ENCODE results near the gene CTNNA2.

Gene CTNNA2

DNA sequence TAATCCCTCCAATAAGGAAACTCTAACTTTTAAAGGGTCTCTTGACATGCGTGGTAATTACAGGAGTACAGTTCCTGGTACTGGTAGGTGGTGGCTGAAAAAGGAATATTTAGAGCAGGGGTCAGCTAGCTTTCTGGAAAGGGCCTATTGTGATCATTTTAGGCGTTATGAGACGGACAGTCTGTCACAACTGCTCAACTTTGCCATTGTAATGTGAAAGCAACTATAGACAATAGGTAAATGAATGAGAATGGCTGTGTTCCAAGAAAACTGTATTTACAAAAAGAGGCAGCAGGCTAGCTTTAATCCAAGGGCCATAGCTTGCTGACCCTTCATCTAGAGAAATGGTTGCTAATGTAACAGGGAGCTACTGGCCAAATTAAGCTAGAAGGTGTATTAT lies 969.4 kb downstream of the CTNNA2 start:
- no peak for DNase-seq (ENCODE audit: low read depth in 2 of 2)

DNA sequence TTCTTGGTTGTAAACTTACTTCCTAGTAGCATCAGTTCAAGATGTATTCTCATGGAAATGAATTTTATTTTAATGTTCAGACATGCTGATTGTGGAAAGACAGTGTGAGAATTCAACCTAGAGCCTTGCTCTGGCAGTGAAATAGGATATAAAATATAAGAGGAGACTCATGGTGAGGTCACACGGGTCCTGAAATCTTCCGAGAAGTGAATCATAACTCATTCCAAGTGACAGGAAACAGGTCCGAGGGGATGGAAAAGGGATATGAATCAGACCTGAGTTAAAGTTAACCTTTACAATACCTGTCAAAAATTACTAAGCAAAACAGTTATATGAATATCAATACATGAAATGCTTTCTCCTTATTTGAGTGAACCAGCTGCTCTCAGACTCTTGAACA lies 976.9 kb downstream of the CTNNA2 start:
- no peak for DNase-seq (ENCODE audit: low read depth in 2 of 2)

DNA sequence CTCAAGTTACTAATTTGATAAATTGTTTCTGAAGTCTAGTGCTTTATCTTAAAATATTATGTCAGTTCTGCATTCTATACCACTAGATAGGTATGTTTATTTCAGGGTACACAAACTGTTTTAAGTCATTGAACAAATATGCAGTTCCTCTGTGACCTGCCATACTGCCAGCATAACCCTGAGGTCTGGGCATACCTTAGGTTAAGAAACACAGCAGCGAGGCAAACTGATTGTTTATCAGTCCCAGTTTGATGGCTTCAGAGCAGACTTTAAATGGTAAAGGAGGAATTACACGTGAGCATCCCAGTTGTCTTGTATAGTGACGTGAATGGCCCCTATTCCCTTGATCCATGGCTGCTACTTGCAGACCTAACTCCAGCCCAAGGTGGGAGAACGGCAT lies 978.1 kb downstream of the CTNNA2 start:
- DNase-seq (ENCODE audit: low read depth in 2 of 2): no peak

DNA sequence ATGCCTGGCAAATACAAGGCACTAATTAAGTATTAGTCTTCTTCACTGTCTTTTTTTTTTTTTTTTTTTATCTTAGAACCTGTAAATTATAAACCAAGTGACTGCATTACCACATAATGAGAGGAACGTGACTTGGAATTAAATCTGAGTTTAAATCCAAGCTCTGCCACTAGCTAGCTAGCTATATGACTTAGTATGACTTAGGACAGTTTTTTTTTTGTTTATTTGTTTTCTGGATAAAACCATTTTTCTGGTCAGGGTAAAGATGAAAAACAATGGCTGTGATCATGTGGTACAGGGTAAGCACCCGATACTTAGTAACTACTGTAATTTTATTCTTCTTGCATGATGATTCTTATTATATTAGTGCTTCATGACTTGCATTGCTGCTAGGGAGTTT lies 983.5 kb downstream of the CTNNA2 start:
- no peak for DNase-seq (ENCODE audit: low read depth in 2 of 2)

DNA sequence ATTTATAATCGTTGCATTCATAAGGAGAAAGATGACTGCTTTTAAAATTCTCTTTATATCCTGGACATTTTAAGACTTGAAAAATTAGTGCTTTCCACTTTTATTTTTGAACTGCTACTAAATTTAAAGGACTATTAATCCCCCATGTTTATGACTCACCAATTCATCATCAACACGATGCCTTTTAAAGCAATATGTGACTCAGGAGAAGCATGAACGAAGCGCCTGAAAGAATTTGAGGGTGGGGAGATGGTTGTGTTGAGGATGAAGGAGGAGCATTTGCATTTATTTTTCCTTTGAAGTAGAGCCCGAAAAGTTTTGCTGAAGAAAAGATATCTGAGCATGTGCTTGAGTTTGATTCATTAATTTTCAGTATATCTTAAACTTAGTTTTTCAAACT lies 983.9 kb downstream of the CTNNA2 start:
- no peak for DNase-seq (ENCODE audit: low read depth in 2 of 2)

DNA sequence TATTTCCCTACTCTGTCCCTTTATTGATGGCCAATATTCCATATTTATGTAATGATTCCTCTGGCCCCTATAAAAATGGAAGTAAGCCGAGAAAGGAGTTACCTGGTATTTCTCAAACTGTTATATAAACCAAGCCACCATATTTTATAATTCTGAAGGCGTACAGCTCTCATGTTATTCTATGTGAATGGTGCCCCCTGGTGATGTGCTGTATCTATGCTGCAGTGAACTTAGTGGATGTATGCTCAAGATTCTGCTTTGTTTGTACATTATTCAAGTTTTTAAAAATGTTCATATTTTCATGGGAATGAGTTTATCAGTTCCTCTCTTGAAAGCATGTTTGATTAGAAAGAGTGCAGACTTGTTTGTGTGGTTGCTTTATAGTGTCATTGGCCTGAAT lies 986.2 kb downstream of the CTNNA2 start:
- no peak for DNase-seq (ENCODE audit: low read depth in 2 of 2)

DNA sequence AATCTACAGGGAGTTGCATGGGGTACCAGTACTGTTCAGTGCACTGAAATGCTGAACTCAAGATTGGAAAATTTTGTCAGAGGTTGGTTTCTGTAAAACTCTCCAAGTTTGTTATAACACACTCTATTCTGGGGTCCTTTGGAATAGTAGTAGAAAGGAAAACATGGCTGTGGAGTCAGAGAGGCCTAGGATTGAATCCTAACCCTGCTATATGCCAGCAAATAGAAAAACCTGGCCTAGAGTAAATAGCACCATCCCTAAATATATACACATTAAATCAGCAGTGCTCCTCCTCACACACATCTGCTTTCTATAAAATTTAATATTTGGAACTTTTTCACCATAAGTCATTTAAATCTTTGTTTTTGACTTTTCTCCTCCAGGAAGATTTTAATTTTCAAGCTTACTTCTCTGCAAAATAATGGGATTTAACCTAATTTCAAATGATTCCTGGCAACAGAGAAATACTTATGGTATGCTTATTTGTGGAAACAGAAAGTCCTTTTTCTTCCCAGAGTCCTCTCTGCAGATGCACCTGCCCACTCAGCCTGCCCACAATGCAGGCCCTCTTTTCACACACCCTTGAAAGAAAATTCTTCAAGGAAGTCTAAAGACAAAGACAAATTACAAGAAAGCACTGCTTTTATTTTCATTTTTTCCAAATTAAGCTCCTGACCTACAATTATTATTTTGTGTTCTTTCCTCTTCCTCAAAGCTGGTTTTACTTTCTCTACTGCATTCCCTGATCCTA lies 989.2 kb downstream of the CTNNA2 start:
- DNase-seq (ENCODE audit: low read depth in 2 of 2): no peak

DNA sequence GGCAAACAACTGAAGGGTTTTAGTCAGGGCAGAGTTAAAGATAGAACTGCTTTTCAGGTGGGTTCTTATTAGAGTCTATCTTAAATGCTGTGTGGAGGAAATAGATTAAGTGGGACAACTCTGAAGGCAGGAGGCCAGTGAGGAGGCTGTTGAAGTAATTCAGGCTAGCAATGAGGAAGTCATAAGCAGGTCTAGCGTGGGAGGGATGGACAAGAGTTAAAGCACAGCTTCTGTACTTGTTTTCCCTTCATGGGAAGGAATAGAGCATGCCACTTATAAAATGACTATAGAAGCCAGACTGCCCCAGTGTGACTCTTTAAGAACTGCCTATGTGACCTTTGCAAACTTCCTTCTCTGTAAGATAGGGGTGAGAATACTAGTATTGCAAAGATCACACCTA lies 993.7 kb downstream of the CTNNA2 start:
- DNase-seq (ENCODE audit: low read depth in 2 of 2): no peak

DNA sequence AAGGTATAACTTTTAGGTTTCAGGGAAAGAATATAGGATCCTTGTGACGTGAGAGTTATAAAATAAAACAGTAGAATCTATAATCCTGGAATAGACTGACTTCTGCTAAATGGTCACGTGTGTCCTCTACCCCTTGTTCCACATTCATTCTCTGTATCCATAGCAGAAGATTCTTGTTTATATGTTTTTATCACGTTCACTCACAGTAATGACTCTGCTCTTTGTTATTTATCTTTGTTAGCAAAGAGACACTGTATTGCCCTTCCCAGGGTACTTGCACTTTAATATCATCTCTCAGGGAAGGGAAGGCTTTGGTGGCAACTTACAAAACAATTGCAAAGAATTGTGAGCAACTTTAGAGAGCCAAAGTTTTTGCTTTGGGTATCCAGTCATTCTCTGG lies 997.9 kb downstream of the CTNNA2 start:
- DNase-seq (ENCODE audit: low read depth in 2 of 2): no peak

DNA sequence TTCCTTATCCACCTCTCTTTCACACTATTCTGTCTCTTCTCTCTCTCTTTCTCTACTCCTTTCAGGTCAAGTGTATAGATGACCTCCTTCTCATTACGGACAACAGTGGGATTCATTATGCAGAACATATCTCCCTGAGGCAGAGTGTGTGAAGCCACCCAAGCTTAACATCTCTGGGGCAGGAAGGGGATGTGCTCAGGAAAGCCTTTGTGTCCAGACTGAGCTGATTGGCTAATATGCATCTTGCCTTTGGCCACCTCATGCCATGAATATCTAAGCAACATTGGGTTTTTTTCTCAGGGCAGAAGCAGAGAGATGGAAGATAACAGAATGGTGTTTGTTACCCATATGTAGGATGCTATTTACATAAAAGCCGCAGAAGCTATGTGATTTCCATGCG lies 1003.1 kb downstream of the CTNNA2 start:
- no peak for DNase-seq (ENCODE audit: low read depth in 2 of 2)

DNA sequence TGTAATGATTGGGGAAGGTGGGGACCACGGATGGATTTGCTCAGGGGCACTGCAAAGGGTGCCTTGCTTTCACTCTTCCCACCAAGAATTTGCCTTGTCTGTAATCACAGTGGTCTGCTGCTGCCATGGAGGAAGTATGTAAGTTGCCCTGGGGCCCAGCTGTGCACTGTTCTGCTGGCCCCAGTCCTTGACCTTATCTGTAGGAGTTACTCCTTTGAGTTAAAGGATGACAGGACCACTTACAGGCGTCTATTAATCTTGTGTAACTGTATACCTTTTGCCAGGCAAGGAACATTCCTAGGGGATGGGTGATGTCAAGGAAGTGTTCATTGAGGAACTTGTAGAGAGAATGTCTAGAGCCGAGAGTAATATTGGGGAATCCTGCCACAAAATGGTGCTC lies 1004.5 kb downstream of the CTNNA2 start:
- no peak for DNase-seq (ENCODE audit: low read depth in 2 of 2)

DNA sequence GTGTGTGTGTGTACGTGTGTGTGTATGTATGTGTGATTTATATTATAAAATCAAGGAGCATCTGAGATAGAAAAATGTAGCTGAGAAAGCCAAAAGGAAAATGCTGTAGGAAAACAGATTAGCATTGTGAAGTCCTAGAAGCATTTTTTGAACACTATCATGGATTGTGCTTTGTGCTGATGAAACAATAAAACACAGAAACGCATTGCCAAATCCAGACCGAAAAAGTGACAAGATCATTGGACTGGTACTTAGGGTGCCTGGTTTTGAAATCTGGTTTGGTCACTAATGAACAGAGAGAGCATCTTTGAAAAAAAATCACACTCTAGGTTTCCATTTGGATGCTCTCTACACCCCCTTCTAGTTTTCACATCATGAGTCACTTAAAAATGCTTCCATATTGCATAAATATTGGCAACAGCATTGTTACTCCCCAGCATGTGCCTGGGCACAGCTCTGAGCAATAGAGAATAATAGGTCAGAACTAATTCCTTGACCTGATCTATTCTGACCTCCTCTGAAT lies 1006.3 kb downstream of the CTNNA2 start:
- no peak for DNase-seq (ENCODE audit: low read depth in 2 of 2)

DNA sequence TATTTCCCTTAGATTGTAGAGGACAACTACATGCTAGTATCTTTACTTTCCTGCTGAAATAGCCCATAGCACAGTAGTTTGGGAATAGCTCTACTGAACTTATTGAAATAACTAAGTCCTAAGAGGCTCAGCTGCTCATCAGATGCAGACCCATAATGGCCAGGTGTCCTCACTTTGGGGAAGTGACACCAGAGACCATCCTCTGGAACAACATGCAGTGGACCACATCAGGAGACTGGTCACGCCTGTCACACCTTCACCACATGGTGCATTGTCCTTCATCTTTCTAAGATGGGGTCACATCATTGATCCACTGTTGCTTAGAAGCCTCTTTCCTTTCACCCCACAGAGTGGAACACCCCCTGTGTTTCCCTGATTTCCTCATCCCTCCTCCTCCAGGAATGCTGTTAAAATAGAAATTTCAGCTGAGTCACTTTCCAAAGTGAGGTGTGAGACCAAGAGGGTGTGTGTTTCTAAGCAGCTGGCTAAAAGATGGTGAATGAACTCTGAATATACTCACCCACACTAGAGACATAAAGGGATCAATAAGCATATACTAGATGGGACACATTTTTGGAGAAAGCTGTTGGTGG lies 1006.9 kb downstream of the CTNNA2 start:
- no peak for DNase-seq (ENCODE audit: low read depth in 2 of 2)

DNA sequence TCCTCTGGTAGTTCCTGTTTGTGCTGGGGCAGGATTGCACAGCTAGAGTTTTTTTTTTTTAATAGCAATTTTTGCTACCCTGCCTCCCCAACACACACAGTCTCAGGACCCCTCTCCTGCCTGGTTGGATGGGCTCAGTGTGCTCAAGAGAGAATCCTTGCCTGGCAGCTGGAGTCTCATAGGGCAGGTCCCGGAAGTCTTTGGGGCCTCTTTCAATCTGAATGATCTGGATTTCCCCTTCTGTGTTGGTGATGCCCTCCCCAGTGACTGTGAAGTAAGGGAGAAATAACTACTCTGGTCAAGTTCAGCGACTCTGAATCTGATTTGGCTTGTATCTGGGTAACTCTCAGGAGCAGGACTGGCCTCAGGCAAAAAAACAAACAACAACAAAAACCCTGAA lies 1012.3 kb downstream of the CTNNA2 start:
- no peak for DNase-seq (ENCODE audit: low read depth in 2 of 2)

DNA sequence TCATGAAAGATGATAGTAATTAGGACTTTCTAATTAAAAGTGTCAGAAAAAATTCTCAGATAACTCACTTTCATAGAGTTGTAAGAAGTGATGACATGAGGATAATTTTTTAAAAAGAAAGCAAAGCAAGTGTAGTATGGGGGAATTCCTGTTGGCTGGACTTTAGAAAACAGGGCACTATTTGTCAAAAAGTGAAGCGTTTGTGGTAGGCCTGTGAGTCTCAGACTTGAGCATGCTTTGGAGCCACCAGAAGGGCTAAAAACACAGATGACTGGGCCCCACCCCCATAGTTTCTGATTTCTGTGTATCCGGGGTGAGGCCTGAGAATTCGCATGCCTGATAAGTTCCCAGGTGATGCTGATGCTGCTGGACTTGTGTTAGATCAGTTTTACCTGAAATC lies 1014.3 kb downstream of the CTNNA2 start:
- DNase-seq (ENCODE audit: low read depth in 2 of 2): no peak

DNA sequence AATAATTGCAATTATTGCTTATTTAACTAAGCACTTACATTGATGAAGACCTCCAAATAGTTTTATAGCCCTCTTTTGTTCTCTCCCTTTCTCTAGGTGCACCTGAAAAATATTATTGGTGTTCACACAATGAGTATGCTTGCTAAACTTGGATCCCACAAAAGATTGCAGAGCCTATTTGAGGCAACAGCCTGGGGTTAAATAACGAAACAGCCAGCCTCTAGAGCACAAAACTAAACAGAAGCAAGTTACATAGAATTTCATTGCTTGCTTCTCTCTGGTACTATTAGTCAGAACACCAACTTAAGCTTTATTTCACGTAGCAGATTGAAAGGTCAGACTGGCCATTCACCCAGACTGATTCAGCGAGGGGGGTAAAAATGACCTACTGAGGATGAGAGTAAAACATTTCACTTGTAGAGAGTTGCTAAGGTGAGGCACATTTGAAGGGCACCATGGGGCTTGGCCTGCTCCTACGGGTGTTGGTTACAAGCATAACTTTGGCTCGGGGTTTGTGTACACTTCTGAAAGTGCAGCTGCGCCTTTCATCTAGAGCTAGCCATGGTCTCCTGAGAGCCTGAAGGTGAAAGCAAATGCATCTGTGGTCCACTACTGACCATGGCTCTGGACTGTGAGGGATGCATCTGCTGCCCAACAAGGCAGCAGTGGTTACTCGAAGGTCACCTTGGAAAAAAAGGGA lies 1016.8 kb downstream of the CTNNA2 start:
- DNase-seq (ENCODE audit: low read depth in 2 of 2): no peak

DNA sequence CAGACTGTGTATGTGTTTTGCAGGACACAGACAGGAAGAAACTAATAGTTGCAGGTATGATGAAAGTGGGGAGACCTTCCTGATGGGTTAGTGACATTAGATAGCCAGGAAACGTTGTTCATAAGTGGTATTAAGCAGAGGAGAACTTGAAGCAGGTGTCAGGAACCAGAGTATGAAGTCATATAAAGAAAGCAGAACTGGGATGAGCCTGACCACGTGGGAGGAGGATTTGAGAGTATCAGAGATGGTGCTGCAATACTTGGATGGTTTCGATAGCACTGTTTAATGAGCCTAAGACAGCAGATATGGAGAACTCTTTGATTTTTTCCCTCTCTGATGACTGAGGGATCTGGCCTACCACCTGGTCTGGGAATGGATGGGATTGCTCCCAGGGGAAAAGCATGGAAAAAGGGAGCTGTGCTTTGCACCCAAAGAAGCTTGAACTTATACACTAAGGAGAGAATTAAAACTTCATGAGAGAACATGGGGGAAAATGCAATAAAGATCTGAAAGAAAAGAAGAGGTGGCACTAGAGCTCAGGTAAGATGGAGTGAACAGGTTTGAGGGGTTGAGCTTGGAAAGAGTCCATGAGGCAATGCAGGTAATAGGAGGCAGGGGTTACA lies 1017.7 kb downstream of the CTNNA2 start:
- no peak for DNase-seq (ENCODE audit: low read depth in 2 of 2)

DNA sequence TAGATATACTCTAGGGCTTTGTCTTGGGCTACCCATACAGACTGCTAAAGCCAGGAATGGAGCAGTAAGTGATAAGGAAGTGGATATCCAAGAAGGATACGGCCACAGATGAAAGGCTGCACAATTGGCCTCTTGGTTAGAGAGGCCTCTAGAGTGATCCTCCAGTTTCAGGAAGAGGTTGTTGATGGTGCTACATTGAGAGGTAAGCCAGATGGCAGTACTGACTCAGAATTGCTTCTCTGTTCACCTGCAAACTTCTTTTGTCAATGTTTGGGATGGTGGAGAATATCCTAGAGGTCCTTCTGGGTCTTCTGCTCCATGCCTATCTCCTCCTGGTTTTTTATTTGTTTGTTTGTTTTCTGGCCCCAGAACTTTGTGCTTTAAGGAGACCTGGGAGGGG lies 1018.5 kb downstream of the CTNNA2 start:
- DNase-seq (ENCODE audit: low read depth in 2 of 2): no peak

DNA sequence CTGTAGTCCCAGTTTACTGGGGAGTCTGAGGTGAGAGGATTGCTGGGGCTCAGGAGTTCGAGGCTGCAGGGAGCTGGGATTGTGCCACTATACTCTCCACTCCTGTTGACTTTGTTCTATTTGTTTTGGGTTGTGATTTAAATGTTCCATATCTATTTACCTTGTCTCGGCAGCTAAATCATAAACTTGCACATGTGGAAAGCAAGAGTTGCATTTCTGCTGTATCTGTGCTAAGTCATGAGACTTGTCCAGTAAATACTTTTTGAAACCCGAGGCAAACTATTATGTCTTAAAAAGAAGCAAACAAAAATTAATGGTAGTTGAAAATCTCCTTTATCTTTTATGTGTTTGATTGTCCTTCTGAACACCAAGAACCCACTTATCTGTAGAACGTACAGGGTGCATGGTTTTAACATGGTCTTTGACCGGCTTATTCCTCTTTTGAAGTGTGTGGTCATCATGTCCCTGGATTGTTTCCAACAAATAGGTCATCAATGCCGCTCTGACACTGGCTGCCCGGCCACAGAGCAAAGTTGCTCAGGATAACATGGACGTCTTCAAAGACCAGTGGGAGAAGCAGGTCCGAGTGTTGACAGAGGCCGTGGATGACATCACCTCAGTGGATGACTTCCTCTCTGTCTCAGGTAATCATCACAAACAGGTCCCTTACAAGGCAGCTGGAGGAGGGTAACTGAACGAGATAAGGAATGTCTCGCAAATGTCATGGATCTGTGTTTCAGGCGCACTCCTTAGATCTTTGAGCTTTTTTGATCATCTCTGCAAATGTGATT lies 1032.8 kb downstream of the CTNNA2 start:
- no peak for DNase-seq (ENCODE audit: low read depth in 2 of 2)

DNA sequence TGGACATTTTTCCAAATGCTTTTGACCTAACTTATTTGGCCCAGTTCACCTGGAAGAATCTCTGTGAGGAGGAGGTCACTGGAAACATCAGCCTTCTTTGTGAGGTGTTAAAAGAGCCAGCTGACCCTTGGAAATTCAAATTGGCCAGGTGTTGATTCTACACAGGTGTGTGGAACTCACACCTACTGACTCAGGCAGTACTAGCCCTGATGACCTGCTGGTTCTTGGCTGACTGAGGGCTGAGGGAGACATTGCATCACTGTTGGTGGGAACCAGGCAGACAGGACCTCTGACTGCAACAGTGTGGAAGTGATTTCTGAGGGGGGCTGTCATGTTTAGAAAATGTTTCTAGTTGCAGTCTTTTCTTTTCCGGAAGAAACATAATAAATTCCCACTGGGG lies 1033.9 kb downstream of the CTNNA2 start:
- no peak for DNase-seq (ENCODE audit: low read depth in 2 of 2)

DNA sequence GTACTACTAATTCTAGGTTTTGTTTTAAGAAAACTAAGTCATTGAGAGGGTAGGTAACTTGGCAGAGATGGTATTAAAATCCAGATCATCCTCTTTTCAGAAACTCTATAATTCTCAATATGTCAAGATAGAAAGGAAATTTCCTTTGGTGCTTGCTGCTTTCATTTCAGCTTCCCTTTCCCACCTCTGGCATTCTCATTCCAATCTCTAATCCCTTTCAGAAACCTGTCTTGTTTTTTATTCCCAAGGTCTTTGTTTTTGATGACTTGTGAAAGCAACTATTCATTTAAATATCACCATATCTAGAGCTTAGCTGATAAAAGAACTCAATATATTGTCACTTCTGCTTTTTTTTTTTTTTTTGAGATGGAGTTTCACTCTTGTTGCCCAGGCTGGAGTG lies 1034.5 kb downstream of the CTNNA2 start:
- no peak for DNase-seq (ENCODE audit: low read depth in 2 of 2)

DNA sequence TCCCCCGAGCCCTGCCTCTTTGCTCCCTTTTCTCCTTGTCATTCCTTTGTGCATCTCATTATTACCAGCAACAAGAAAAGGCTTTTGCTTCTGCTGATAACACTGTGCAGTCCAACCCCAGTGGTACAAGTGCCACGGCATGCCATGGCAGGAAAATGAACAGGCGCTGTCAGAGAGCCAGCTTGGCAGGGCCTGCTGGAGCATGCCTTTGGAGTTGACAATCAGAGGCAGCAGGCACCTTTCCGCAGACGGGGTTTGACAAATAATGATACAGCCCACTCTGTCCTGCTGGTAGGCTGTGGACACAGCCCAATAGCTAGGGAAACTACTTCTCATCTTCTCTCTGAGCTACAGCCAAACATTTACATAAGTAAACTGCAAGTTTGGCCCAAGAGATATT lies 1035.6 kb downstream of the CTNNA2 start:
- no peak for DNase-seq (ENCODE audit: low read depth in 2 of 2)

Data from stimulated activated CD4-positive, alpha-beta T cell treated with anti-CD3 and anti-CD28 coated beads, Interleukin-4, amount 100 ng/mL, for 48 hours (primary cell).